Muscle layer of duodenum (tissue), 2 donors: ENCODE measurements around the gene NRBP1.

ENCODE experiments used
- H3K27ac ChIP-seq: one replicate; pipeline ENCODE4 v1.7.0; 2013; ENCODE audit warnings: mild to moderate bottlenecking, low read length
- H3K27me3 ChIP-seq: one replicate; pipeline ENCODE4 v1.7.0; 2013; ENCODE audit warnings: low read depth, mild to moderate bottlenecking, control low read depth, low read length
- H3K36me3 ChIP-seq, 2 donors: one replicate each; pipeline ENCODE4 v1.7.0; 2013; ENCODE audit warnings: low read length in 2 of 2, control low read depth in 1 of 2, mild to moderate bottlenecking in 1 of 2; ENCODE audit not compliant: insufficient read depth in 2 of 2, control insufficient read depth in 1 of 2
- H3K4me1 ChIP-seq, 2 donors: one replicate each; pipeline ENCODE4 v1.7.0; 2013; ENCODE audit warnings: low read length in 2 of 2, mild to moderate bottlenecking in 2 of 2, control low read depth in 1 of 2, moderate library complexity in 1 of 2; ENCODE audit not compliant: insufficient read depth in 2 of 2, control insufficient read depth in 1 of 2
- H3K4me3 ChIP-seq, 2 donors: one replicate each; pipeline ENCODE4 v1.7.0; 2013; ENCODE audit warnings: low read length in 2 of 2, low read depth in 1 of 2, mild to moderate bottlenecking in 1 of 2
- H3K9me3 ChIP-seq, 2 donors: one replicate each; pipeline ENCODE4 v1.7.0; 2013; ENCODE audit warnings: low read length in 2 of 2, control low read depth in 1 of 2, mild to moderate bottlenecking in 1 of 2; ENCODE audit not compliant: control insufficient read depth in 1 of 2
- donor health status: healthy.

NRBP1 gene

GRCh38 chr2:27451095-27451494 is 22.7 kb downstream of the NRBP1 start:
- Histone ChIP-seq H3K36me3 (peaks cover 49 to 72% of the 10 kb centered on the region in 2 donors), H3K9me3 (no peaks in the 10 kb centered on the region), H3K27ac (no peak overlapping the region), H3K27me3 (no peaks in the 10 kb centered on the region), H3K4me3 (no peak overlapping the region), H3K4me1 (no peaks in the 10 kb centered on the region)

GRCh38 chr2:27453968-27454367 is 25.5 kb downstream of the NRBP1 start:
- Histone ChIP-seq H3K9me3 (no peaks in the 10 kb centered on the region), H3K27ac (no peak overlapping the region), H3K4me3 (no peak overlapping the region), H3K36me3 (peaks cover 49 to 82% of the 10 kb centered on the region in 2 donors), H3K27me3 (no peaks in the 10 kb centered on the region), H3K4me1 (no peaks in the 10 kb centered on the region)

GRCh38 chr2:27461118-27461517 is 32.7 kb downstream of the NRBP1 start:
- Histone ChIP-seq H3K36me3 (peaks cover 32 to 61% of the 10 kb centered on the region in 2 donors), H3K27ac (no peak overlapping the region), H3K4me1 (no peaks in the 10 kb centered on the region), H3K4me3 (no peak overlapping the region), H3K27me3 (no peaks in the 10 kb centered on the region), H3K9me3 (no peaks in the 10 kb centered on the region)

GRCh38 chr2:27464443-27464842 is 36.0 kb downstream of the NRBP1 start:
- no peak overlapping the region for H3K4me3 ChIP-seq
- no peaks in the 10 kb centered on the region for H3K9me3 ChIP-seq
- H3K27me3 ChIP-seq, result no peaks in the 10 kb centered on the region
- no peaks in the 10 kb centered on the region for H3K4me1 ChIP-seq
- H3K36me3 ChIP-seq, result peaks cover 21 to 29% of the 10 kb centered on the region in 2 donors
- no peak overlapping the region for H3K27ac ChIP-seq

GRCh38 chr2:27471961-27472360 is 43.5 kb downstream of the NRBP1 start:
- Histone ChIP-seq H3K9me3 (no peaks in the 10 kb centered on the region), H3K36me3 (peaks cover 22 to 36% of the 10 kb centered on the region in 2 donors), H3K4me1 (no peaks in the 10 kb centered on the region), H3K4me3 (no peak overlapping the region), H3K27ac (no peak overlapping the region), H3K27me3 (no peaks in the 10 kb centered on the region)

GRCh38 chr2:27485496-27485895 is 57.1 kb downstream of the NRBP1 start:
- no peaks in the 10 kb centered on the region for H3K9me3 ChIP-seq
- no peaks in the 10 kb centered on the region for H3K27me3 ChIP-seq
- no peak overlapping the region for H3K27ac ChIP-seq
- H3K4me3 ChIP-seq, result no peak overlapping the region
- H3K36me3 ChIP-seq, result peaks cover 17 to 40% of the 10 kb centered on the region in 2 donors
- peaks cover 3 to 10% of the 10 kb centered on the region in 2 donors for H3K4me1 ChIP-seq

GRCh38 chr2:27489118-27489497 is 60.7 kb downstream of the NRBP1 start:
- Histone ChIP-seq H3K4me3 (peak overlapping the region; percentile 80 to 91), H3K9me3 (no peaks in the 10 kb centered on the region), H3K36me3 (peaks cover 0 to 20% of the 10 kb centered on the region in 2 donors), H3K27ac (peak overlapping the region; percentile 4), H3K27me3 (no peaks in the 10 kb centered on the region), H3K4me1 (peaks cover 3 to 10% of the 10 kb centered on the region in 2 donors)

- H3K9me3 ChIP-seq, result no peaks in the 10 kb centered on the region
- H3K36me3 ChIP-seq, result peaks cover 0 to 15% of the 10 kb centered on the region in 2 donors
- H3K4me1 ChIP-seq, result peaks cover 3 to 10% of the 10 kb centered on the region in 2 donors
- H3K27ac ChIP-seq, result peak within 1 kb of the TSS; percentile 73
- no peaks in the 10 kb centered on the region for H3K27me3 ChIP-seq
- peak within 1 kb of the TSS; percentile 80 to 91 for H3K4me3 ChIP-seq
These were observed 61.3 kb downstream of the NRBP1 start, which contains the start of gene IFT172 for GRCh38 chr2:27489498-27490397. Gene IFT172 (minus strand): TSS chr2:27489743. CDS start chr2:27489653, 90 bp downstream.
